SH-SY5Y (cell line): ENCODE data around the gene NT5C2.

Source experiments
- GATA2 ChIP-seq: IDR thresholded peaks from 2 replicates; pipeline ENCODE4 v1.6.1; 2011; ENCODE audit warnings: mild to moderate bottlenecking, low read depth, low read length
- GATA3 ChIP-seq: IDR thresholded peaks from 2 replicates; pipeline ENCODE4 v1.6.1; 2011; ENCODE audit warnings: low read depth, mild to moderate bottlenecking, low read length, moderate library complexity

GRCh38 chr10:103144041-103144440 is 49.0 kb downstream of the NT5C2 start:
- TF ChIP-seq GATA2 = no peak
- no peak for TF ChIP-seq GATA3
